Brain microvascular endothelial cell (primary cell): ENCODE data around the gene HS3ST1.

Experiments used
- DNase-seq: peaks from one replicate; pipeline ENCODE4 v3.0.0-alpha.2; 2020
- H3K27ac ChIP-seq: fragments of 250-450 bp; sonication (Bioruptor Pico); 2 replicates; pipeline ENCODE4 v1.5.1; 2020; ENCODE audit warnings: mild to moderate bottlenecking, moderate library complexity
- H3K27me3 ChIP-seq: fragments of 250-450 bp; sonication (Bioruptor Pico); replicated peaks from 2 replicates; pipeline ENCODE4 v1.5.1; 2020; ENCODE audit warnings: mild to moderate bottlenecking
- H3K36me3 ChIP-seq: fragments of 250-450 bp; sonication (Bioruptor Pico); replicated peaks from 2 replicates; pipeline ENCODE4 v1.5.1; 2020; ENCODE audit warnings: mild to moderate bottlenecking
- H3K4me3 ChIP-seq: 2 replicates; pipeline ENCODE4 v1.5.1; 2011; ENCODE audit warnings: low read depth, mild to moderate bottlenecking, control low read depth, low read length, moderate library complexity
- in situ Hi-C: cut with HindIII; loops from 2 replicates; pipeline ENCODE4 v1.10.0; 2017; ENCODE audit warnings: low sequenced_read_pairs, low pct_ligation_motif_present
- TF ChIP-seq, protein P1 (sequence below): IDR thresholded peaks from 2 replicates; pipeline ENCODE4 v1.5.1; 2011; ENCODE audit warnings: low read depth, mild to moderate bottlenecking, moderate library complexity, low read length, control low read depth, inconsistent platforms; ENCODE audit errors: missing control alignments

HS3ST1 gene

DNA sequence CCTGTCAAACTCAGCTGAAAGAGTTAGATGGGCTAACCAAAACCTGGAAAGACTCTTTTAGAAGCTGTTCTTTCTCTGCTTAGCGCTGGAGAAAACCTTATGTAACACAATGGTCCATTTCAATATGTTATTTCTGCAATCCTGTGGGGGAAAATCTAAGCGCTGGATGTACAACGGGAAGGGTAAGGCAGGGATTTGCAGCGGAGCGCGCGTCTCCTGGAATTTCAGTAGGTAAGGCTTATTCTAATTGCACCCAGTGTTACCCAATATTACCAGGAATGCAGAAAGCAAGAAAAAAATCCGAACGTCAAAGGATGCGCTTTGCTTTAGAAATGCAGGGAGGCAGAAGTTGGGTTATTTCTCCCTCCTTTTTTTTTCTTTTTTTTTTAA is 2.0 kb downstream of the HS3ST1 start:
- in situ Hi-C loops, result no loop called here
- Histone ChIP-seq H3K4me3 (no peak overlapping the region), H3K27ac (no peak overlapping the region), H3K36me3 (no peaks in the 10 kb centered on the region), H3K27me3 (peaks cover 28% of the 10 kb centered on the region)
- no peak for DNase-seq
- TF ChIP-seq, protein P1, sequence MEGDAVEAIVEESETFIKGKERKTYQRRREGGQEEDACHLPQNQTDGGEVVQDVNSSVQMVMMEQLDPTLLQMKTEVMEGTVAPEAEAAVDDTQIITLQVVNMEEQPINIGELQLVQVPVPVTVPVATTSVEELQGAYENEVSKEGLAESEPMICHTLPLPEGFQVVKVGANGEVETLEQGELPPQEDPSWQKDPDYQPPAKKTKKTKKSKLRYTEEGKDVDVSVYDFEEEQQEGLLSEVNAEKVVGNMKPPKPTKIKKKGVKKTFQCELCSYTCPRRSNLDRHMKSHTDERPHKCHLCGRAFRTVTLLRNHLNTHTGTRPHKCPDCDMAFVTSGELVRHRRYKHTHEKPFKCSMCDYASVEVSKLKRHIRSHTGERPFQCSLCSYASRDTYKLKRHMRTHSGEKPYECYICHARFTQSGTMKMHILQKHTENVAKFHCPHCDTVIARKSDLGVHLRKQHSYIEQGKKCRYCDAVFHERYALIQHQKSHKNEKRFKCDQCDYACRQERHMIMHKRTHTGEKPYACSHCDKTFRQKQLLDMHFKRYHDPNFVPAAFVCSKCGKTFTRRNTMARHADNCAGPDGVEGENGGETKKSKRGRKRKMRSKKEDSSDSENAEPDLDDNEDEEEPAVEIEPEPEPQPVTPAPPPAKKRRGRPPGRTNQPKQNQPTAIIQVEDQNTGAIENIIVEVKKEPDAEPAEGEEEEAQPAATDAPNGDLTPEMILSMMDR, result no peak

DNA sequence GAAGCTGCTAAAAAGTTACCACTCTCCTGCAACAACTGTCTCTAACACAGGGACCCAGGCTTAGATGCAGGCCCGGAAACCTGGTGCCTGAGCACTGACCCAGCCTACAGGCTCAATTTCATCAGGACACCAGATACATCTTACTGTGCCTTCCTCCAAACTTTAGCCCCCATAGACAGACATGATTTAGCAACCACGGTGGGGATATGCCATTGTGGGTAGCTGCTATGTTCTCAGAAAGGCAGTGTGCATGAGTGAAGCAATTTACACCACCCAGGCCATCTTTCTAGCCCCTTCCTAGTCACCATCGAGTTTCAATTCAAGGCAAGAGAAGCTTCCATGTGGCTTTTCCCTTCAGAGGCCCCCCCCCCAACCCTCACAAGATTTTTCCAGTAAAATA is 2.7 kb downstream of the HS3ST1 start:
- Histone ChIP-seq H3K4me3 (no peak overlapping the region), H3K36me3 (no peaks in the 10 kb centered on the region), H3K27me3 (peaks cover 28% of the 10 kb centered on the region), H3K27ac (no peak overlapping the region)
- no peak for DNase-seq
- in situ Hi-C loops, result no loop called here
- TF ChIP-seq, protein P1, result no peak

DNA sequence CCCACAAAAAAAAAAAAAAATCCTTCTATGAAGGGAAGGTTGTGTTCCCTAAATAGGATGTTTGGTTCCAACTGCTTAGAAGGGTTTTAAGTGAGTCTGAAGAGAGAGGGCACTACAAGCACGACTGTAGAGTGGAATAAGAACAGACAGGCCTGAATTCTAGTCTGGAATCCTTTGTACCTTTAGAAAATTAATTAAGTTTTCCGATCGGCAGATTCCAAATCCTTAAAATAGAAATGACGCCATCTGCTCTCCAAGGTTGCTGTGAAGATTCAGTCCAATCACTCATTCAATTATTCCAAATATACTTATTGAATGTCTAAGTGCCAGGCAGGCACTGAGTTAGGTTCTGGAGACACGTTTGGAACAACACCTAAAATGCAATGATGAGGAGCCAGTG is 3.8 kb downstream of the HS3ST1 start:
- in situ Hi-C loops, result no loop called here
- H3K36me3 ChIP-seq, result no peaks in the 10 kb centered on the region
- DNase-seq, result no peak
- no peak overlapping the region for H3K27ac ChIP-seq
- no peak overlapping the region for H3K4me3 ChIP-seq
- peaks cover 28% of the 10 kb centered on the region for H3K27me3 ChIP-seq
- TF ChIP-seq, protein P1, result no peak

DNA sequence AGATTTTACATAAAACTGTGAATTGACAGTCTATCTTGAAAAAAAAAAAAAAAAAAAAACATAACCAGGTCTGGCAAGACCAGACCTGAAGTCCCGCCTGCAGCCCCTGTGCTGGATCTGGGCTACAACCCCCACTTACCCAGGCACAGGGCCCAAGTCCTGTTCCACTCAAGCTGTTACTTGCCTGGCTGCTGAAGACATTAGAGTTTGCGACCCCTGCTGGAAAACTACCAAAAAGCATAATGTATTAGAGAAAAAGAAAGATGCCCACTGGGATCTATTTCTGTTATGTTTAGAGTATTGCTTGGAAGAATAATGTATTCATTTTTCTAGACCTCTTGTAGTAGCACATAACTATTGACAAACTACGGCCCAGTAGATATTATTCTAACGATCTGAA is 4.7 kb downstream of the HS3ST1 start:
- peaks cover 23% of the 10 kb centered on the region for H3K27me3 ChIP-seq
- no peak overlapping the region for H3K4me3 ChIP-seq
- in situ Hi-C loops, result no loop called here
- DNase-seq, result peak; percentile 36
- no peak overlapping the region for H3K27ac ChIP-seq
- H3K36me3 ChIP-seq, result no peaks in the 10 kb centered on the region
- TF ChIP-seq, protein P1, result peak; percentile 67

DNA sequence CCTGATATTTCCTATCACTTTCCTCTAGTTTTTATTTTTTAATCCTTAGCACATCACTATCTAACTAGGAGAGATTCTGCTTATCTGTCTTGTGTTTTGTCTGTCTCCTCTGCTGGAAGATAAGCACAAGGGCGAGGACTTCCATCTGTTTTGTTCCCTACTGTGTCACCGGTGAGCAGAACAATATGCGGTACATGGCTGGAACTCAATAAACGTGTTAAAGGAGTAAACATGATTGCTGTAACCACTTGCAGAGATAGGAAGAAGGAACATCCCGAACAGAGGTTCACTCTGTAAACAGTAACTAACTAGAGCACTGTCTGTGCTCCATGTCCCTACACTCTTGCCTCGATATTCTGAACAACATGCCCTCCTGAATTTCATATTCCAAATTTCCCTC is 5.2 kb downstream of the HS3ST1 start:
- peaks cover 18% of the 10 kb centered on the region for H3K27me3 ChIP-seq
- DNase-seq, result no peak
- in situ Hi-C loops, result no loop called here
- TF ChIP-seq, protein P1, result no peak
- H3K36me3 ChIP-seq, result no peaks in the 10 kb centered on the region
- no peak overlapping the region for H3K27ac ChIP-seq
- no peak overlapping the region for H3K4me3 ChIP-seq

DNA sequence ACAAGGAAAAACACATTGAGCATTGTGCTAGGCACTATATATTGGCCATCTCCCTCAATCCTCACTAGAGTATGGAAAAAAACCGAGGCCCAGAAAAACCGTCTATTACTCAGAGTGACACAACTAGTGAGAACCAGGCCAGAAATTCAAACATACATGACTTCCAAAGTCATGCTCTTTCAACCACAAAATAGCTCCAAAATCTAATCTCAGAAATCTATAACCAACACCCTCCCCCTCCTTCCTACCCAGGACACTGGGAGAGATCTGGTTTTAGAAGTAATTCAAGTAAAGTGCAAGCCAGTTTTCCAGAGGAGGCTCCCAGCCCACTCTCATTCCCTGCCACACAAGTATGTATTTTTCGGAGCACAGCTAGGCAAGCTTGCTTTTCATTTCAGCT is 7.6 kb downstream of the HS3ST1 start:
- in situ Hi-C loops, result no loop called here
- DNase-seq, result no peak
- Histone ChIP-seq H3K27me3 (no peaks in the 10 kb centered on the region), H3K36me3 (no peaks in the 10 kb centered on the region), H3K4me3 (no peak overlapping the region), H3K27ac (no peak overlapping the region)
- TF ChIP-seq, protein P1, result no peak
